Activated gamma-delta T cell treated with anti-CD3 and anti-CD28 coated beads, Interleukin-2, amount 50 U/mL, for 16 hours (primary cell): Measurements from ENCODE around the gene RNF213.

ENCODE experiments used
- DNase-seq: peaks from one replicate; pipeline ENCODE4 v3.0.0-alpha.2; 2020; ENCODE audit warnings: low read depth

RNF213 gene

DNA sequence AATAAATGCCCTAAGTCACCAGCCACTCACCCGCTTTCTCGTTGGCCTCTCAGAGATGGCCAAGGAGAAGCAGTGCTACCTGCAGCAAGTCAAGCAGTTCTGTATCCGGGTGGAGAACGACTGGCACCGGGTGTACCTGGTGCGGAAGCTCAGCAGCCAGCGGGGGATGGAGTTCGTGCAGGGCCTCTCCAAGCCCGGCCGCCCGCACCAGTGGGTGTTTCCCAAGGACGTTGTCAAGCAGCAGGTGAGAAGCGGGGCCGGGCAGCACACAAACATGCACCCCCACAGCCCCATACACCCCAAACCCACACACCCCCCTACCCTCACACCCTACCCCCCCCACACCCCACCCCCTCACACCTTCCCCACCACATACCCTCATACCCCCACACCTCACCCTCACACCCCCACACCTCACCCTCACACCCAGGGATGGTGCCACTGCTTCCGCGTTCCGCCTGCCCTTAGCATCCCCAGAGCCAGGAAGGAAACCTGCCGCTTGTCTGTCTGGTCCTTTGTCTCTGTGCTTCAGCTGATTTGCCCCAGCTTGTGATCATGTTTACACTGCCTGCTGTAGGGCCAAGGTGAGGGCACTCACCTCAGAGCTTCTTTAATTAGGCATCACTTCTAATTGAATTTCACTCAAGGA is 112.4 kb downstream of the RNF213 start:
- no peak for DNase-seq

DNA sequence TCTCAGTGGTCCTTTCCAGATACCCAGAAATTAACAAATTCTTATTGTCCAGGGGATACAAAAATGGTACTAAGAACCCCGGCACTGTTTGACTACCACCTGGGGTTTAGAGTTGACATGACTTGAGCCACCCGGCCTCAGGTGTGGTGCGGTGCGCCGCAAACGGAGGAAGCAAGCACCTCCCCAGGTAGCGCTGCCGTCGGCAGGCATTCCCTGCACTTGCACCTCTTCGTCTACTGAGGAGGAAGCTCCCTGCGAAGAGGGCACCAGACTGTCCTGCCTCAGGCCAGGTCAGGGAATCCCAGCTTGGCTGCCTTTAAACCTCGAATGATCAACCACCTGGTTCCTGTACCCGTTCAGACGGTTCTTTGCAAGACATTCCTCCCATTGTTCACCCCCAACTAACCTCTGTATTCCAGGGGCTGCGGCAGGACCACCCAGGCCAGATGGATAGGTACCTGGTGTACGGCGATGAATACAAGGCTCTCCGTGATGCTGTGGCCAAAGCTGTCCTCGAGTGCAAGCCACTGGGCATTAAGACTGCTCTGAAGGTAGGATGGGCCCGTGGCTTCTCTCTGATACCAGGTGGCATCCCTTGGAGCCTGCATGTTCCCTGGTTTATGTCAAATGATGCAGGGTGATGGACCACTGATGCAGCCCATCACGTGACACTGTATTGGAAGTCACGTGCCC is 113.5 kb downstream of the RNF213 start:
- no peak for DNase-seq

DNA sequence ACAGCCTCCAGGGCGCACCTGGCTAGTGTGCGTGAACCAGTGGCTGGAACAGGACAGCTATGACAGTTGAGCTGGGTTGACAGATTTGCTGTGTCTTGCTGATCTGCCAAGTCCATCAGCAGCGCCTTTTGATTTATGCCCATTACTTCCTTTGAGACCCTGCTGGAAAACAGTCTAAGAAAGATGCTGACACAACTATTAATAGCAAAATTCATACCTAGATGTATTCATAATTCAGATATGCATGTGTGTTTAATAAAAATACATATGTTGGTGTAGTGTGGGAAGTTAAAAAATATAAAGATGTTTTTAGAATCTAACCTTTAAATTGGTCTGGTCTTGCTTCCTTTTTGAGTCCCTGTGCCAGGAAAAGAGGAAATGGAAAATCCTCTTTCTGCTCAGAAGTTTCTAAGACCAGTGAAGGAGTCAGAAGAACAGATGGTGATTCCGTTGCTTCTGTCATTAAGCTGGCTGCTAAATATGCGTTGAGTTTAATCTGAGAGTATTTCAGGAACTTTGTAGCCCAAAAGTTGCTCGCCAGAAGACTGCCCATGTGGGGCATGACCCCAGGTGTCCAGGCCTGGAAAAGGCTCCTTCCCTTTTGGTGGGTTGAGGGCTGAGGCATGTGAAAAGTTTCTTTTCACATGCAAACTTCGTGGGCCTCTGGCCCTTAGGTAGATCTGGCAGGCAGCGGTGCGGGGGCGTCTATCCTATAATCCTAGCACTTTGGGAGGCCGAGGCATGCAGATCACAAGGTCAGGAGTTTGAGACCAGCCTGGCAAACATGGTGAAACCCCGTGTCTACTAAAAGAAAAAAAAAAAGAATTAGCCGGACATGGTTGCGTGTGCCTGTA is 114.3 kb downstream of the RNF213 start:
- DNase-seq, result no peak

DNA sequence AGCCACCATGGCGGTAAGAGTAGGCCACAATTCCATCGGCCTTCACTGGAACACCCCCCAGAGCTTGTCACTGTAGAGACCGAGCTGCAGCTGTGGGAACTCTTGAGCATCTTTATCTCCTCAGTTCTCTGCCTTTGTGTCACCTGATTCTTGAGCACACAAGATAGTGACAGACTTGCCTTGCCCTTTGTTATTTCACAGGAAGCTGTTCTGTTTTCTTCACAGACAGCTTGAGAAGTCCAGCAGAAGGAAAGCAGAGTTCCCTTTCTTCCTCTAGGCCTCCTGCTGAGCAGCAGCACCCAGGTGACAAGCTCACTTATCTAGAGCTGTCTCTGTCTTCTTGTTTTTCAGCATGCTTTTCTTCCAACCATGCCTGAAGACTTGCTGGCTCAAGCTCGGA is 115.9 kb downstream of the RNF213 start:
- DNase-seq, result no peak

DNA sequence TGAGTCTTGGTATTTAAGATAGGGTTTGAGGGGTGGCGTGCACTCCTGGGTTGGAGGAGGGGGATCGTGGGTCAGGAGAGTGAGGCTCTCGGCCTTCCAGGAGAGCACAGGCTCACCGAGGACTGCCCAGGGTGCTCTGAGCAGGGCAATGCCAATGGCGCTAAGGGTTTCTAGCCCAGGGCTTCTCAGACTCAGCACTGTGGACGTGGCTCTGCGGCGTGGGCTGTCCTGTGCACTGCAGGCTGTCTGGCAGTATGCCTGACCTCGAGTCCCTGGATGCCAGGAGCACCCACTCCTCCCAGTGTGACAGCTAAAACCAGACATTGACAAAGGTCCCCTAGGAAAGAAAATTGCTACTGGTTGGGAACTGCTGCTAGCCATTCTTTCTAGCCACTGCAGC is 117.1 kb downstream of the RNF213 start:
- DNase-seq, result no peak

DNA sequence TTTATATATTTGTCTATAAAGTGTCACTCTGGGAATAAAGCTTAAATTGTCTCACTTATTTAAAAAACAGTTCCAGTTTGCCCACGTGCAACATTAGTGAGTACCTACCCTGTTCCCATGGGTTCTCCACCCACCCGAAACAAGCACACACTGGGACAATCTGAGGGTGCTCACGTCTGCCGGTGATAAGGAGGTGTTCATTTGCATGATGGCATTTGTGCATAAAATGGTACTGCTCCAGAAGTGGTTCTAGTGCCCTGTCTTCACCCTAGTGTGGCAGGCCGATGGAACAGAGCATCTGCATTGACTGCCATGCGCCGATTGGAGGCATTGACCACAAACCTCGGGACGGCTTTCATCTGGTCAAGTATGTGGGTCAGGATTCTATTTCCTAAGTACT is 118.7 kb downstream of the RNF213 start:
- DNase-seq, result no peak

DNA sequence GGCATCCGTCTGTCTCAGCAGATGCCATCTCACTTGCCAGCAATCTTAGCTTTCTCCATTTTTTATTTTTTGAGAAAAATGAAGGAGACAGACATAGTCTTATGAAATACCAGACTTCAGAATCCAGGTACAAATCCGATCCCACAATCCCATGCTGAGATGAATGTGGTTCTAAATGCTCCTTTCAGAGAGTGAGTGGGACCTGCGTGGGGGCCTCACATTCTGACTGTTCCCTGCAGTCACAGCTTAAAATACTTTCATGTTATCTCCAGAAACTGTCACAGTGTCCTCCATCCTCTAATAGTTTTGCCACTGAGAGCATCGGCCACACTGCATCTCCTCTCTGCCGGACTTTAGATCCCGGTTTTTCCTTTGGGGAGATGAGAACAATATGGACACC is 119.4 kb downstream of the RNF213 start:
- no peak for DNase-seq

DNA sequence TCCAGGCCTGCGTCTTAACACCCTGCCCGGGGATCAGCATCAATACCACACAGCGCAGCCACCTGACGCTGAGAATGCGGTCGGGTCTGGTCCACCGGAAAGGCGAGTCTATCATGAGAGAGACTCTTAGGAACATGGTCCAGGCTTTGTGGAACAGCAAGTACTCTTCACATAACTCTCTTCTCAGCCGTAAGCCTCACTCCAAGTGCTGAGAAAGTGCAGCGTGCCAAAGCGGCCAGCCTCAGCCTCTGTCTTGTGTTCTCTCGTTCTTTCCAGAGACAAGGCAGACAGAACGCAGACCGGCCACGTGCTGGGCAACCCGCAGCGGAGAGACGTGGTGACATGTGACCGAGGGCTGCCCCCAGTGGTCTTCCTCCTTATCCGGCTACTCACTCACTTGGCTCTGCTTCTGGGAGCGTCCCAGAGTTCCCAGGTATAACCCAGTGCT is 119.9 kb downstream of the RNF213 start:
- no peak for DNase-seq

DNA sequence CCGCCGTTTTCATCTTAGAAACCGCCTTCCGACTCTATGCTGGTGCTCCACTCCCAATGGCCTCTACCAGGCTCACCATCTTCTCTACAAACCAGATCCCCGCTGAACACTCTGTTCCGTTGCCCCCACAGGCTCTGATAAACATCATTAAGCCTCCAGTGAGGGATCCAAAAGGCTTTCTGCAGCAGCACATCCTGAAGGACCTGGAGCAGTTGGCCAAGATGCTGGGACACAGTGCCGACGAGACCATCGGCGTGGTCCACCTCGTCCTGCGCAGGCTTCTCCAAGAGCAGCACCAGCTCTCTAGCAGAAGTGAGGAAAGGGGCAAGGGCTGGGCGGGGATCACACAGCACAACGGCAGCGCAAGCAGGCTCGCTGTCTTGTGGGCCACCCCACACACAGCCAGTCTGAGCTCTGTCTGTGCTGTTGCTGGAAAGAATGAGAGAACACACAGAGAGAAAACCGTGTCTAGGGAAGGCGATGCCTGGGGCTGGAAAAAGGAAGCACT is 120.8 kb downstream of the RNF213 start:
- no peak for DNase-seq

DNA sequence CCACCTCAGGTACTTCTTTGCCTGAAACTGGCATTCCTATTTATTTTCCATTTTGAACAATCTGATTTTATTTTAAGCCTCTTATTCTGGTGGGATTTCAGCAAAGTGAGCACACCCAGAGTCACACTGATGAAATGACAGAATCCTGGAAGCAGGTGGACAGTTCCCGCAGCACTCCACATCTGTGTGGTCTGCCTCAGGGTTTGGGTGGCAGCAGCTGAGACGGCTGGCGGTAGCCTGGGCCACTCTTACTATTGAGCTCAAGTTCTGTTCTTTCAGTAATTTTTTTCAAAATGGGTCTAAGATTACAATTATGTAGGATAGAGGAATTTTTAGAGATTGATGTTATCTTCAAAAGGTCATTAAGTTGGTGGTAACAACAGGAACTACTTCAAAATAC is 121.8 kb downstream of the RNF213 start:
- DNase-seq, result no peak

DNA sequence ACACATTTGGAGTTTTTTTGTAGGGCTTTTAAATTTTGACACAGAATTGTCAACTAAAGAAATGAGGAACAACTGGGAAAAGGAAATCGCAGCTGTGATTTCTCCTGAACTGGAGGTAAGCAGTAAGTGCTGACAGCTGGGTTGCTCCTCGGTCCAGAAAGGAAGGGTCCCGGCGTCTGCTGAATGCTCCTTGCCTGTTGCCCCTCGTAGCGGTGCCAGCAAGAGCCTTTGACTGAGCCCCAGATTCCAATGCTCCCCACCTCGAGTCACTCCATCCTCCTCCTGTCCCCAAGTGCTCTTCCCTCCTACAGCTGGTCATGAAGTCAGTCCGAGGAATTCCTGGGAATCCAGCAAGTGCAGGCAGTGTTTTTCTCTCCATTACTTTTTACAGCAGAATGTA is 122.3 kb downstream of the RNF213 start:
- no peak for DNase-seq

DNA sequence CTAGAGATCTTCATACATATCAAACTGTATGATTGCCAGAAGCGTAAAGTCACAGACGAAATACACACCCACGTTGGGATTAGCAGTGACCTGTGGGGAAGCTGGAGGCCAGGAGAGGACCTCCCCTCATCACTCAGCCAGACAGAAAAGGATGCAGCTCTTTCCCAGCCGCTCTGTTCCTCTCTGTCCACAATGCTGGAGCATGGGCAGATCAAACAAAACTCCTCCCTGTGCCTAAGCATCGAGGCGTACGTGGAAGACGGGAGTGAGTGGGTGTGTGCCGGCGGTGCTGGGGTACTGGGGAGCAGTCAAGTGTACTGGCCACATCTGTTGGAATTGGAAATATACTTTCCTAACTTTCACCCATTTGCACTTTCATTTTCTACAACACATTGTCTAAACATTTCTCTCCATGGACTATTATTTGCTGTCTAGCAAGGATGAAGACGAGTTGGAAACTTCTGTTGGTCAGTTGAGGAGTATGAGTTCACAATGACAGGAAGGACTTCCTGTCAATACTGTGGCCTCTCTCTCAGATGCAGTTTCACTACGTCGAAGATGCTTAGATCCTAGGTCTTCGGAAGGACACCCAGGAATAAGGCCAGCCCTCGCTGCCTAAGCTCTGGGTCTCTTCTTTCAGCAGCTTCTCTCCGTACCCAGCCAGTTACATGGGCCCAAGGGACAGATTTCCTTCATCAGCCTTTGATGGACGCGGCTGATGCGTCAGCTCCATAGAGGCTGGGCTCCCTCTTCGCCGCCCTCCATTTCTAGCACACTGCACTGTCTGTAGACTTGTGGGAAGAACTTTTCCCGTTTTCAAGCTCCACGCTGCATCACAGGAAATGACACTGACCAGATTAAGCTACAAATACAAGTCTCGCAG is 123.7 kb downstream of the RNF213 start:
- DNase-seq, result no peak

DNA sequence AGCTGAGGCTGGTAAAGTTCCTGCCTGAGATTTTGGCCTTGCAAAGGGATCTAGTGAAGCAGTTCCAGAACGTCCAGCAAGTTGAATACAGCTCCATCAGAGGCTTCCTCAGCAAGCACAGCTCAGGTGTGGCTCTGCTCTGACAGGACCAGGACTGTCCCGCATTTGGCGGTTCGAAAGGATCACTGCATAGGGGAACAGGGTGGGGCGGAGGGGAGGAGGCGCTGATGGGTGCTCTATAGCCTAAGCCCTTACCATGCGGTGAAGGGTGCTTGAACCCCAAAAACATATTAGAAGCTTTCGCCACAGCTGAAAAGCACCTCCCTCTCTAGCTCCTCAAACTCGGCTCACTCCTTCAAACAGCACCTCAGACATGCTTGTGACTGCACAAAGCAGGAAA is 124.4 kb downstream of the RNF213 start:
- no peak for DNase-seq

DNA sequence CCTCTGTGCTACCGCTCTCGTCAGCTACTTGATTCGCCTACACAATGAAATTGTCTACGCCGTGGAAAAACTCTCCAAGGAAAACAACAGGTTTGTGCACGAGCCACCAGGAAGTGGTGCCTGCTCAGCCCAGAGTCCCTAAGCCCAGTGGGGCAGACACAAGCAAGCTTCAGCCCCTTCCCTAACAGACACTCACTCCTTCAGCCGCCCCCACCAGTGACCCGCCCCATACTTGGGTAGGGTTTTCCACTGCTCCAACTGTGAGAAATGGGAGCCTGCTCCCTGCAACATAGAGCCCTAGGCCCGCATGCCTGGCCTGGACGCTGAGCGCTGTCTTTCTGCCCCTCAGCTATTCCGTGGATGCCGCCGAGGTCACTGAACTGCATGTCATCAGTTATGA is 125.7 kb downstream of the RNF213 start:
- DNase-seq, result no peak

DNA sequence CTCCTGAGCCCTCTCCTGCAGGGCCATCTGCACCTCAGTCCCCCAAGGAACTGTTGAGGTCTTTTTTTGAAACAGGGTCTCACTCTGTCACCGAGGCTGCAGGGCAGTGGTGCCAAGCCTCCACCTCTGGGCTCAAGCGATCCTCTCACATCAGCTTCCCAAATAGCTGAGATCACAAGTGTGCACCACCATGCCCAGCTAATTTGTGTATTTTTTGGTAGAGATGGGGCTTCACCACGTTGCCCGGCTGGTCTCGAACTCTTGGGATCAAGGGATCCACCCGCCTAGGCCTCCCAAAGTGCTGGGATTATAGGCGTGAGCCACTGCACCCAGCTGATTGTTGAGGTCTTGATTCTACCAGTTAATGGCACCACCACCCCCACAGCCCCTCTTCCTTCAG is 126.4 kb downstream of the RNF213 start:
- DNase-seq, result no peak

DNA sequence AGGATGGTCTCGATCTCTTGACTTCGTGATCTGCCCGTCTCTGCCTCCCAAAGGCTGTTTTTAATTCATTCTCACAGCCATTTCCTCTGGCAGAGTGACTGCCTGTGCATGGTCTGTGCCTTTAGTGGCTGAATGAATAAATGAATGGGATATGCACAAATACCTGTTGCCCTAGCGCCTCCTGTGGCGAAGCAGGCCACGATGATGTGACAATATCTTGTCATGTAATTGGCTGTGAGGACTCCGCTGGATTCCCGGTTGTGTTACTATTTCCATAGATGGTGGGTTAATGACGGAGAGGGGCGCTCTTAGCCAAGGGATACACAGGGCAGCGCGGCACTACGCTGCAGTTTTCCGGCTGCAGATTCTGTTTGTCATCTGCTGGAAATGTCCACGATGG is 127.5 kb downstream of the RNF213 start:
- no peak for DNase-seq

DNA sequence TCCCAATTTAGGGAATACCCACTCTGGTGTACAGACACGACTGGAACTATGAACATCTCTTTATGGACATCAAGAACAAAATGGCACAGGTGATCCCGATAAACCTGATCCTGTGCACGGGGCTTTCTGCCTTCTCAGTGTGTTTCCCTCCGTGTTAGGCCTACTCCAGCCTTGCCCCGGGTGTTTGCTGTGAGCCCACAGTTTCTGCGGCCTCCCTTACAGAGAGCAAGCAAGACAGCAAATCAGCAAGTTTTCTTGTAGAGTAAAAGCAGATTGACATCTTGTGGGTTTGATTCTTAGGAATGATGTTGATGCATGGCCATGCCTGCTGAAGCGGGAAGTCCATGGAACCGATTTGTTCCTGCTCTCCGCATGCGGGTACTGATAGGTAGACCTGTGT is 127.9 kb downstream of the RNF213 start:
- DNase-seq, result no peak

DNA sequence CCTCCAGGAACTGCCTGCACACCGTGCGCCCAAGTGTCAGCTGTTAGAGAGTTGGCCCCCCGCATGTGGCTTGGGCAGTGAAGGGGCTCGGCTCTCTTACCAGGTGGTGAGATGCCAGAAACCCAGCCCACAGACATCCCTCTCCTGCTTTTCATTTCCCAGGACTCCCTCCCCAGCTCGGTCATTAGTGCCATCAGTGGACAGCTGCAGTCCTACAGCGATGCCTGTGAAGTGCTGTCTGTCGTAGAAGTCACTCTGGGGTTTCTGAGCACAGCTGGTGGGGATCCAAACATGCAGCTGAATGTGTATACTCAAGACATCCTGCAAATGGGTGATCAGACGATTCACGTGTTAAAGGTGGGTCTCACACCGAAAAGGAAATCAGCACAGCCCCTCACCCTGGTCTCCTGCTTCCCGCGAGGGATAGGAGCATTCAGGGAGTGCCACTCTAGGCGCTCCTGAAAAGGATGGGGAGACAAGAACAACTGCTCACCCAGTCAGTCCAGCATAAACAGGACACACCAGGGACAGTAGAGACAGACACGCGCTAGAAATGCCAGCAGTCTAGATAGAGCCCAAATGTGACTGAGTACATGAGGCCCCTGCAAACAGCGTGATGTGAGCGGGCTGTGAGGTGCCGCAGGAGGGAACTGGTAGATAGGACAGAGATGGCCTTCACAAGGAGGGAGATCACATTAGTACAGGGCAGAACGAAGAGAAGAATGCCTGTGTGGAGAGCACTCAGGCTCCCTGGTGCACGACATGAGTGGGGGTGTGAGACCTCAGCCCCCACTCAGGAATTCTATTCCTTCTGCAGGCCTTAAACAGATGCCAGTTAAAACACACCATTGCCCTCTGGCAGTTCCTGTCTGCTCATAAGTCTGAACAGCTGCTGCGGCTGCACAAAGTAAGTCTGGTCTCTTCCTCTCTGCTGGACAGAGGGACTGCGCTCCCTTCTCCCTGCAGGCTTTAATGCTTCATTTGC is 128.7 kb downstream of the RNF213 start:
- no peak for DNase-seq

DNA sequence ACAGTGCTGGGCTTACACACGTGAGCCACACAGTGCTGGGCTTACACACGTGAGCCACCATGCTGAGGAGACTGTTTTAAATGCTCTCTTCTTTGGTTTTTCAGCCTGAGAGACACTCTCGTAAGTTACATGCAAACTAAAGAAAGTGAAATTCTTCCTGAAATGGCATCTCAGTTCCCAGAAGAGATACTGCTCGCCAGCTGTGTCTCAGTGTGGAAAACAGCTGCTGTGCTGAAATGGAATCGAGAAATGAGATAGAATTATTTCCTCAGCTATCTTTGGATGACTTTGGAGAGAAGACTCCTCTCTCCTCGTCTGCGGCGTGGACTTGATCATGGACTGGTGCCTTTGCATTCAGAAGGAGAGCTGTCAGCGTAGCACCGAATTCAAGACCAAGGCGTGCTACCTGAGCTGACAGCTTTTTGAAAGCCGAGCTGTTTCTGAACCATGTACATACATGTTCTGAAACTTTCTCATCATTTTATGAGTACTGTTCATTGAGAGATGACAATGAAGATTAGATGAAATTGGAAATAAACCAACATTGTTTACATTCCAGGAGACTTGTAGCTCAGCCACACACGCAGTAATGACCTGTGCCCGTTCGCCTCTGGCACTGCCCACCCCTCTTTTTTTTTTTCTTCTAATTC is 132.7 kb downstream of the RNF213 start:
- no peak for DNase-seq

DNA sequence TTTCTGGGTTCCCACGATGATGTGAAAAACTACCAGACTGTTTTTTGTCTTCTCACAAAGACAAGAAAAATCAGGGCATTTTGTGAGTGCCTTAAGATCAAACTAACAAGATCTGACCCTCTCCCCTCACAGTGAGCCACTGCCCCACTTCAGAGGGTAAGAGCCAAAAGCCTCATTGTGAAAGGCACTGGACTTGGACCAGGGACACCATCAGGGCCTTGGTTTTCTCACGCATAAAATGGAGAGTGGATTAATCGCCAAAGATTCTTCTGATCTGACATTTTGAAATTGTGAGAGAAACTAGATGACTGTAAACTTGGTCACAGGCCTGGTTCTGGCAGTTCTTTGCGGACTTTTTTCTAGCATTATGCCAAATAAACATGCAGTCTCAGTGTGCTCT is 133.3 kb downstream of the RNF213 start:
- DNase-seq, result no peak
